OCI-LY7 (cell line): ENCODE data around the gene ABCA3. TPM values are rescaled to one million over a fixed set of nuclear protein-coding genes. Genes with fewer than 3 reads are reported as not detected.

Experiments used
- BruUV-seq: library from RNA; stranded (reverse); fragments of 400-500 nt; replicated peaks from 2 replicates; lab custom pipeline; 2021; lab: Mats Ljungman, UMichigan
- CTCF ChIA-PET: fragments of 300-600 bp; sonication (Branson Sonifier 250); formaldehyde crosslinking; loops from one replicate; lab custom pipeline; 2022; ENCODE audit warnings: antibody characterized with exemption; ENCODE audit not compliant: unreplicated experiment; lab: Charles Lee
- POLR2A ChIA-PET: fragments of 300-600 bp; sonication (Branson Sonifier 250); formaldehyde crosslinking; loops from one replicate; lab custom pipeline; 2022; ENCODE audit warnings: antibody characterized with exemption; lab: Charles Lee
- DNase-seq: peaks from one replicate; pipeline ENCODE4 v3.0.0-alpha.2; 2015; ENCODE audit warnings: low spot score
- H2AFZ ChIP-seq: fragments of 200-600 bp; sonication (generic), shearing (Covaris generic); 2 replicates; pipeline ENCODE4 v1.6.1; 2014; ENCODE audit warnings: mild to moderate bottlenecking, antibody characterized with exemption, low read length, moderate library complexity
- H3K27ac ChIP-seq: fragments of 200-600 bp; sonication (generic); 2 replicates; pipeline ENCODE4 v1.5.1; 2014; ENCODE audit warnings: mixed run types, low read depth, mild to moderate bottlenecking, moderate library complexity, low read length, inconsistent platforms; ENCODE audit not compliant: poor library complexity, severe bottlenecking
- H3K36me3 ChIP-seq: fragments of 200-600 bp; sonication (generic); 2 replicates; pipeline ENCODE4 v1.6.1; 2014; ENCODE audit warnings: mild to moderate bottlenecking, antibody characterized with exemption, low read length, moderate library complexity, mixed read lengths; ENCODE audit not compliant: insufficient read depth
- H3K4me1 ChIP-seq: fragments of 200-600 bp; sonication (generic); 2 replicates; pipeline ENCODE4 v1.5.1; 2014; ENCODE audit warnings: mild to moderate bottlenecking, low read length; ENCODE audit not compliant: insufficient read depth, poor library complexity, severe bottlenecking
- H3K4me2 ChIP-seq: fragments of 200-600 bp; sonication (generic); 2 replicates; pipeline ENCODE4 v1.6.1; 2014; ENCODE audit warnings: mild to moderate bottlenecking, low read length
- H3K4me3 ChIP-seq: fragments of 200-600 bp; sonication (generic); 2 replicates; pipeline ENCODE4 v1.5.1; 2014; ENCODE audit warnings: mild to moderate bottlenecking, low read depth, low read length; ENCODE audit not compliant: poor library complexity, severe bottlenecking
- H3K79me2 ChIP-seq: fragments of 200-600 bp; sonication (generic); 2 replicates; pipeline ENCODE4 v1.6.1; 2016; ENCODE audit warnings: low read depth, mild to moderate bottlenecking, low read length, moderate library complexity, mixed read lengths; ENCODE audit not compliant: insufficient read depth
- H3K9me2 ChIP-seq: fragments of 200-600 bp; sonication (generic); 2 replicates; pipeline ENCODE4 v1.6.1; 2016; ENCODE audit warnings: mild to moderate bottlenecking, low read length, mixed read lengths; ENCODE audit not compliant: insufficient read depth
- H3K9me3 ChIP-seq: fragments of 200-600 bp; sonication (generic); 2 replicates; pipeline ENCODE4 v1.6.1; 2014; ENCODE audit warnings: mild to moderate bottlenecking, mixed run types, low read length, mixed read lengths
- H4K20me1 ChIP-seq: fragments of 200-600 bp; sonication (generic); 2 replicates; pipeline ENCODE4 v1.6.1; 2014; ENCODE audit warnings: mild to moderate bottlenecking, antibody characterized with exemption, low read length, moderate library complexity, mixed read lengths; ENCODE audit not compliant: insufficient read depth
- CTCF ChIP-seq: fragments of 200-600 bp; sonication (generic); conservative IDR thresholded peaks from 2 replicates; pipeline ENCODE4 v1.5.1; 2014; ENCODE audit warnings: mild to moderate bottlenecking, antibody characterized with exemption, low read length, moderate library complexity, mixed read lengths
- EZH2phosphoT487 ChIP-seq: fragments of 200-600 bp; sonication (generic); IDR thresholded peaks from 2 replicates; pipeline ENCODE4 v1.6.1; 2018; ENCODE audit warnings: low read depth, borderline replicate concordance, mild to moderate bottlenecking, mixed run types, antibody characterized with exemption, low read length, moderate library complexity, mixed read lengths
- intact Hi-C: fragments of 100-400 bp; cut with micrococcal nuclease; formaldehyde crosslinking; loops from one replicate; pipeline ENCODE4 v1.10.0; 2022; ENCODE audit not compliant: unreplicated experiment
- total RNA-seq, 2 experiments: library from RNA; depleted of rRNA in 1 of 2; stranded (reverse); fragments of >200 nt in 1 of 2; shearing (Covaris generic) in 1 of 2; gene quantifications; 2 replicates each; pipeline ENCODE4 v1.2.3, GENCODE V29; 2014 to 2022

ABCA3 gene
- total RNA-seq, 2 experiments from 2014 or later = 0.23 TPM; not detected in 1

- no peaks in the 10 kb centered on the region for H3K36me3 ChIP-seq
- DNase-seq = no peak
- H3K9me2 ChIP-seq = no peaks in the 10 kb centered on the region
- intact Hi-C loops = no loop called here
- CTCF ChIA-PET = no interaction called here
- no peak overlapping the region for H3K27ac ChIP-seq
- BruUV-seq = no TSS peak
- no peaks in the 10 kb centered on the region; the same call in 1 of the 2 replicates for H4K20me1 ChIP-seq
- H3K4me3 ChIP-seq = no peak overlapping the region
- H3K9me3 ChIP-seq = no peaks in the 10 kb centered on the region
- POLR2A ChIA-PET = no interaction called here
- no peak overlapping the region for H2AFZ ChIP-seq
- no peaks in the 10 kb centered on the region for H3K79me2 ChIP-seq
- no peak for TF ChIP-seq EZH2phosphoT487
- no peak for TF ChIP-seq CTCF
- no peak overlapping the region for H3K4me2 ChIP-seq
- H3K4me1 ChIP-seq = no peaks in the 10 kb centered on the region
Measured at GRCh38 chr16:2284001-2284770, 56.3 kb downstream of the ABCA3 start.

- no peaks in the 10 kb centered on the region for H3K9me2 ChIP-seq
- no peak overlapping the region for H3K4me3 ChIP-seq
- H2AFZ ChIP-seq = no peak overlapping the region
- H3K4me1 ChIP-seq = no peaks in the 10 kb centered on the region
- ChIA-PET POLR2A (no interaction called here), CTCF (no interaction called here)
- no peak overlapping the region for H3K4me2 ChIP-seq
- no peaks in the 10 kb centered on the region for H3K9me3 ChIP-seq
- H3K27ac ChIP-seq = no peak overlapping the region
- TF ChIP-seq CTCF (no peak), EZH2phosphoT487 (no peak)
- no peaks in the 10 kb centered on the region; the same call in 1 of the 2 replicates for H4K20me1 ChIP-seq
- H3K79me2 ChIP-seq = no peaks in the 10 kb centered on the region
- BruUV-seq = no TSS peak
- no peak for DNase-seq
- no peaks in the 10 kb centered on the region for H3K36me3 ChIP-seq
- intact Hi-C loops = no loop called here
Measured at GRCh38 chr16:2282866-2283555, 57.5 kb downstream of the ABCA3 start.

- ChIA-PET CTCF (no interaction called here), POLR2A (no interaction called here)
- intact Hi-C loops = no loop called here
- Histone ChIP-seq H4K20me1 (no peaks in the 10 kb centered on the region; the same call in 1 of the 2 replicates), H3K4me3 (no peak overlapping the region), H3K79me2 (no peaks in the 10 kb centered on the region), H3K9me2 (no peaks in the 10 kb centered on the region), H3K4me2 (no peak overlapping the region), H2AFZ (no peak overlapping the region), H3K4me1 (no peaks in the 10 kb centered on the region), H3K9me3 (no peaks in the 10 kb centered on the region), H3K27ac (no peak overlapping the region), H3K36me3 (no peaks in the 10 kb centered on the region)
- no TSS peak for BruUV-seq
- TF ChIP-seq CTCF (no peak), EZH2phosphoT487 (no peak)
- DNase-seq = no peak
Measured at GRCh38 chr16:2282262-2282661, 58.3 kb downstream of the ABCA3 start.
